H1 (cell line): ENCODE results near the gene WWP2. TPM values are rescaled to one million over a fixed set of nuclear protein-coding genes. Genes with fewer than 3 reads are reported as not detected.

Source experiments
- CBX8 ChIP-seq: fragments of 300-800, 300-1000 bp; sonication (generic); IDR thresholded peaks from 2 replicates; pipeline ENCODE4 v1.7.1; 2016; ENCODE audit warnings: low read depth, low read length, borderline replicate concordance
- CHD7 ChIP-seq: fragments of 300-600 bp; sonication (generic); IDR thresholded peaks from 2 replicates; pipeline ENCODE4 v1.7.1; 2012; ENCODE audit warnings: low read length, moderate library complexity, mild to moderate bottlenecking, inconsistent platforms; ENCODE audit not compliant: insufficient replicate concordance
- CREB1 ChIP-seq: IDR thresholded peaks from 2 replicates; pipeline ENCODE4 v1.6.1; 2012; ENCODE audit warnings: inconsistent platforms
- EP300 ChIP-seq, 2 experiments: IDR thresholded peaks; 1 replicate in 1 of 2; 2 replicates in 1 of 2; pipeline ENCODE4 v1.6.1; 2011 to 2012; ENCODE audit warnings: low read depth in 2 of 2, low read length in 2 of 2, mild to moderate bottlenecking in 2 of 2, borderline replicate concordance in 1 of 2, inconsistent platforms in 1 of 2, moderate library complexity in 1 of 2
- SIN3A ChIP-seq, 2 experiments: IDR thresholded peaks in 1 of 2; conservative IDR thresholded peaks in 1 of 2; 2 replicates each; pipeline ENCODE4 v1.6.1; 2011 to 2012; ENCODE audit warnings: low read length in 2 of 2, improper control_type of control experiment in 1 of 2, low read depth in 1 of 2, mild to moderate bottlenecking in 1 of 2
- ZNF274 ChIP-seq: IDR thresholded peaks from 2 replicates; pipeline ENCODE4 v1.7.0; 2012; ENCODE audit warnings: low read length, borderline replicate concordance; ENCODE audit errors: extremely low read depth
- polyA plus RNA-seq, 7 experiments: library from polyadenylated mRNA; depleted of rRNA in 3 of 7; stranded (reverse) in 5 of 7; unstranded in 2 of 7; fragments of >200 nt in 5 of 7; fragments of 200-250 nt in 2 of 7; gene quantifications; 1 replicate in 5 of 7; 2 replicates in 1 of 7; 4 replicates in 1 of 7; pipeline versions ENCODE4 v1.2.1 to v1.2.3, GENCODE V29; 2011 to 2013; ENCODE audit warnings: missing spikeins in 2 of 7, mixed read lengths in 2 of 7
- total RNA-seq: library from RNA; stranded (reverse); fragmentation: NEBNext Ultra II Directional; extraction: Animal tissue kit (Norgen Biotek cat#: 25700); gene quantifications from 2 replicates; pipeline ENCODE4 v1.2.1, GENCODE V29; 2021

The WWP2 gene
- total and polyA plus RNA-seq, 2 of the 8 experiments (the other 6 are each of a cell fraction or from before 2014, with no cell fraction given) = 14.1 to 42.2 TPM

- no peak for TF ChIP-seq CHD7
- no peak for TF ChIP-seq EP300 (IDR thresholded peaks at IDR 0.05; ENCODE audit: borderline replicate concordance in 1 of 2, low read depth in 2 of 2, low read length in 2 of 2)
- TF ChIP-seq CBX8 = no peak
- TF ChIP-seq SIN3A (conservative IDR thresholded peaks at IDR 0.05 in 1 of 2, IDR thresholded peaks at IDR 0.05 in 1 of 2; ENCODE audit: low read depth in 1 of 2, low read length in 2 of 2) = no peak
- TF ChIP-seq ZNF274 = no peak
- TF ChIP-seq CREB1 = no peak
Measured at GRCh38 chr16:69799611-69800031, 37.5 kb downstream of the WWP2 start (continued).
